Endothelial cell of umbilical vein (primary cell): ENCODE results near the gene VPS11. TPM values are rescaled to one million over a fixed set of nuclear protein-coding genes. Genes with fewer than 3 reads are reported as not detected.

ENCODE experiments used
- BruUV-seq: library from RNA; stranded (reverse); fragments of 400-500 nt; replicated peaks from 2 replicates; lab custom pipeline; 2021; lab: Mats Ljungman, UMichigan
- CTCF ChIA-PET: fragments of 300-600, 350-600 bp; sonication (Branson Sonifier 250); formaldehyde crosslinking; loops from one replicate; lab custom pipeline; 2021; ENCODE audit warnings: antibody characterized with exemption, inconsistent platforms; lab: Charles Lee
- POLR2A ChIA-PET: fragments of 300-600, 350-600 bp; sonication (Branson Sonifier 250); formaldehyde crosslinking; loops from one replicate; lab custom pipeline; 2021; ENCODE audit warnings: antibody characterized with exemption, inconsistent platforms; lab: Charles Lee
- DNase-seq: peaks from one replicate; pipeline ENCODE4 v3.0.0-alpha.2; 2011; ENCODE audit warnings: low read depth, low spot score
- FAIRE-seq: peaks from 2 replicates; lab custom pipeline; 2011; peaks lifted over from hg19 to GRCh38; lab: Jason Lieb, UNC
- H2AFZ ChIP-seq: 2 replicates; pipeline ENCODE4 v1.6.0; 2012; ENCODE audit warnings: low read depth, low read length, control low read depth, inconsistent platforms
- H3K27ac ChIP-seq: 2 replicates; pipeline ENCODE4 v1.5.1; 2011; ENCODE audit warnings: low read depth, mild to moderate bottlenecking, control low read depth, low read length, moderate library complexity; ENCODE audit not compliant: insufficient read depth
- H3K27me3 ChIP-seq, 2 experiments: 2 replicates each; pipeline versions ENCODE4 v1.6.0 to v1.6.1; 2011; ENCODE audit warnings: low read length in 2 of 2, mixed read lengths in 1 of 2; ENCODE audit not compliant: control insufficient read depth in 2 of 2, insufficient read depth in 2 of 2
- H3K36me3 ChIP-seq, 2 experiments: 2 replicates in 1 of 2; 3 replicates in 1 of 2; pipeline ENCODE4 v1.5.1; 2011; ENCODE audit warnings: low read length in 2 of 2, mild to moderate bottlenecking in 1 of 2, moderate library complexity in 1 of 2; ENCODE audit not compliant: control insufficient read depth in 2 of 2, insufficient read depth in 2 of 2; ENCODE audit errors: extremely low read depth in 1 of 2
- H3K4me1 ChIP-seq: 3 replicates; pipeline ENCODE4 v1.5.1; 2011; ENCODE audit warnings: mild to moderate bottlenecking, low read length; ENCODE audit not compliant: control insufficient read depth, insufficient read depth; ENCODE audit errors: extremely low read depth
- H3K4me2 ChIP-seq: 2 replicates; pipeline ENCODE4 v1.6.1; 2011; ENCODE audit warnings: low read length, control low read depth, mixed read lengths; ENCODE audit not compliant: insufficient read depth
- H3K4me3 ChIP-seq, 3 experiments: fragments of 200-600 bp in 1 of 3; sonication (generic), shearing (Covaris generic) in 1 of 3; replicated peaks in 1 of 3; 2 replicates each; pipeline ENCODE4 v1.5.1; 2011 to 2016; ENCODE audit warnings: control low read depth in 3 of 3, low read length in 3 of 3, mild to moderate bottlenecking in 2 of 3, inconsistent platforms in 1 of 3, low read depth in 1 of 3, moderate library complexity in 1 of 3; ENCODE audit not compliant: insufficient read depth in 1 of 3
- H3K79me2 ChIP-seq: 2 replicates; pipeline ENCODE4 v1.6.0; 2012; ENCODE audit warnings: low read length, inconsistent platforms; ENCODE audit not compliant: control insufficient read depth, insufficient read depth
- H3K9ac ChIP-seq: replicated peaks from 2 replicates; pipeline ENCODE3; 2011; ENCODE audit warnings: low read length, control low read depth; ENCODE audit not compliant: insufficient read depth; ENCODE audit errors: extremely low read depth
- H3K9me1 ChIP-seq: replicated peaks from 3 replicates; pipeline ENCODE4 v1.6.0; 2011; ENCODE audit warnings: mild to moderate bottlenecking, low read length; ENCODE audit not compliant: control insufficient read depth, insufficient read depth; ENCODE audit errors: extremely low read depth
- H3K9me3 ChIP-seq: replicated peaks from 2 replicates; pipeline ENCODE4 v1.5.1; 2012; ENCODE audit warnings: low read length, inconsistent platforms; ENCODE audit not compliant: control insufficient read depth, insufficient read depth
- H4K20me1 ChIP-seq: replicated peaks from 2 replicates; pipeline ENCODE3; 2011; ENCODE audit warnings: mild to moderate bottlenecking, low read length; ENCODE audit not compliant: control insufficient read depth, insufficient read depth; ENCODE audit errors: extremely low read depth
- EZH2 ChIP-seq: IDR thresholded peaks from 2 replicates; pipeline ENCODE4 v1.6.1; 2012; ENCODE audit warnings: borderline replicate concordance, low read depth, mild to moderate bottlenecking, moderate library complexity, low read length, inconsistent platforms; ENCODE audit not compliant: severe bottlenecking
- FOS ChIP-seq: IDR thresholded peaks from 2 replicates; pipeline ENCODE4 v1.6.1; 2011; ENCODE audit warnings: mild to moderate bottlenecking, low read length, moderate library complexity, borderline replicate concordance; ENCODE audit not compliant: insufficient read depth
- GATA2 ChIP-seq: IDR thresholded peaks from 2 replicates; pipeline ENCODE4 v1.7.0; 2011; ENCODE audit warnings: low read depth, mild to moderate bottlenecking, moderate library complexity, mixed read lengths, low read length; ENCODE audit not compliant: insufficient read length, insufficient read depth
- JUN ChIP-seq: IDR thresholded peaks from 2 replicates; pipeline ENCODE4 v1.6.1; 2011; ENCODE audit warnings: borderline replicate concordance, low read depth; ENCODE audit not compliant: insufficient read length, insufficient read depth
- MYC ChIP-seq: IDR thresholded peaks from one replicate; pipeline ENCODE4 v1.6.1; 2011; ENCODE audit warnings: mild to moderate bottlenecking, low read depth, low read length
- POLR2A ChIP-seq: IDR thresholded peaks from 2 replicates; pipeline ENCODE4 v1.6.1; 2012; ENCODE audit warnings: low read depth, mild to moderate bottlenecking, control low read depth, low read length
- POLR2AphosphoS5 ChIP-seq: IDR thresholded peaks from 2 replicates; pipeline ENCODE4 v1.6.1; 2012; ENCODE audit warnings: low read depth, mild to moderate bottlenecking, control low read depth, low read length, moderate library complexity; ENCODE audit not compliant: insufficient read depth
- dilution Hi-C: fragments of 300-500 bp; cut with MboI; formaldehyde crosslinking; loops from one replicate; pipeline ENCODE4 v1.15.0; 2019; ENCODE audit warnings: low sequenced_read_pairs; ENCODE audit not compliant: extremely low pct_ligation_motif_present
- intact Hi-C: fragments of 100-400 bp; cut with micrococcal nuclease; formaldehyde crosslinking; loops from one replicate; pipeline ENCODE4 v1.10.0; 2022
- polyA plus RNA-seq, 4 experiments: library from polyadenylated mRNA; depleted of rRNA in 3 of 4; stranded (reverse) in 3 of 4; unstranded in 1 of 4; fragments of >200 nt; gene quantifications; 2 replicates each; pipeline versions ENCODE4 v1.2.1 to v1.2.3, GENCODE V29; 2011 to 2012; ENCODE audit warnings: missing spikeins in 1 of 4
- total RNA-seq: library from RNA; stranded (reverse); gene quantifications from 2 replicates; pipeline ENCODE4 v1.2.3, GENCODE V29; 2021
- TF ChIP-seq, protein P1 (sequence below): IDR thresholded peaks from 2 replicates; pipeline ENCODE4 v1.6.1; 2011; ENCODE audit not compliant: insufficient read depth, insufficient read length
- TF ChIP-seq, protein P2 (sequence below), 2 donors: IDR thresholded peaks; 1 replicate in 1 of 2; 2 replicates in 1 of 2; pipeline ENCODE4 v1.5.1; 2011; ENCODE audit warnings: low read length in 2 of 2, mild to moderate bottlenecking in 2 of 2, moderate library complexity in 2 of 2, control low read depth in 1 of 2, inconsistent platforms in 1 of 2, low read depth in 1 of 2; ENCODE audit not compliant: insufficient read depth in 1 of 2; ENCODE audit errors: extremely low read depth in 1 of 2

Gene VPS11
- total and polyA plus RNA-seq, 2 donors (not counting 3 experiments of a cell fraction or from before 2014, with no cell fraction given) = 26.4 to 31.0 TPM

DNA sequence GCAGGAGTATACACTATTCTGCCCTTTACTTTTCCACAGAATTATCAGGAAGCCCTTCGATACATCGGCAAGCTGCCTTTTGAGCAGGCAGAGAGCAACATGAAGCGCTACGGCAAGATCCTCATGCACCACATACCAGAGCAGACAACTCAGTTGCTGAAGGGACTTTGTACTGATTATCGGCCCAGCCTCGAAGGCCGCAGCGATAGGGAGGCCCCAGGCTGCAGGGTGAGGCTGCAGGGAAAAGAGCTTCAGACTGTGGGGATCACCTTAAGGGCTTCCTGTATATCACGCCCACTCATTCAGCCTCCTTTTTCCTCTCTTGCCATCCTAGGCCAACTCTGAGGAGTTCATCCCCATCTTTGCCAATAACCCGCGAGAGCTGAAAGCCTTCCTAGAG is 10.2 kb downstream of the VPS11 start:
- no peak overlapping the region for H3K9ac ChIP-seq
- no peak for DNase-seq

More for the DNA sequence above, 10.2 kb downstream of the VPS11 start:
- CTCF ChIA-PET = interaction anchor here (1.8 kb wide), 1 partner anchor 10 kb away, joined by 6 read pairs; the partner anchor contains the start of gene VPS11
- Histone ChIP-seq H3K4me2 (no peak overlapping the region), H3K27me3 (no peaks in the 10 kb centered on the region), H3K9me3 (no peaks in the 10 kb centered on the region), H3K79me2 (no peaks in the 10 kb centered on the region), H4K20me1 (no peaks in the 10 kb centered on the region), H3K36me3 (peaks cover 20 to 52% of the 10 kb centered on the region in 2 experiments), H2AFZ (no peak overlapping the region), H3K27ac (no peak overlapping the region), H3K4me3 (no peak overlapping the region), H3K9me1 (no peaks in the 10 kb centered on the region), H3K4me1 (no peaks in the 10 kb centered on the region)
- no peak for TF ChIP-seq MYC
- TF ChIP-seq, protein P1, sequence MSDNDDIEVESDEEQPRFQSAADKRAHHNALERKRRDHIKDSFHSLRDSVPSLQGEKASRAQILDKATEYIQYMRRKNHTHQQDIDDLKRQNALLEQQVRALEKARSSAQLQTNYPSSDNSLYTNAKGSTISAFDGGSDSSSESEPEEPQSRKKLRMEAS = no peak
- TF ChIP-seq, protein P2, sequence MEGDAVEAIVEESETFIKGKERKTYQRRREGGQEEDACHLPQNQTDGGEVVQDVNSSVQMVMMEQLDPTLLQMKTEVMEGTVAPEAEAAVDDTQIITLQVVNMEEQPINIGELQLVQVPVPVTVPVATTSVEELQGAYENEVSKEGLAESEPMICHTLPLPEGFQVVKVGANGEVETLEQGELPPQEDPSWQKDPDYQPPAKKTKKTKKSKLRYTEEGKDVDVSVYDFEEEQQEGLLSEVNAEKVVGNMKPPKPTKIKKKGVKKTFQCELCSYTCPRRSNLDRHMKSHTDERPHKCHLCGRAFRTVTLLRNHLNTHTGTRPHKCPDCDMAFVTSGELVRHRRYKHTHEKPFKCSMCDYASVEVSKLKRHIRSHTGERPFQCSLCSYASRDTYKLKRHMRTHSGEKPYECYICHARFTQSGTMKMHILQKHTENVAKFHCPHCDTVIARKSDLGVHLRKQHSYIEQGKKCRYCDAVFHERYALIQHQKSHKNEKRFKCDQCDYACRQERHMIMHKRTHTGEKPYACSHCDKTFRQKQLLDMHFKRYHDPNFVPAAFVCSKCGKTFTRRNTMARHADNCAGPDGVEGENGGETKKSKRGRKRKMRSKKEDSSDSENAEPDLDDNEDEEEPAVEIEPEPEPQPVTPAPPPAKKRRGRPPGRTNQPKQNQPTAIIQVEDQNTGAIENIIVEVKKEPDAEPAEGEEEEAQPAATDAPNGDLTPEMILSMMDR (IDR thresholded peaks at IDR 0.05; ENCODE audit: extremely low read depth in 1 of 2, insufficient read depth in 1 of 2, low read depth in 1 of 2, low read length in 2 of 2) = no peak
- no peak for TF ChIP-seq POLR2AphosphoS5
- no peak for TF ChIP-seq FOS
- TF ChIP-seq EZH2 = no peak
- no peak for TF ChIP-seq GATA2
- TF ChIP-seq POLR2A = no peak
- no peak for TF ChIP-seq JUN
- dilution Hi-C loops = no loop called here
- intact Hi-C loops = no loop called here
- BruUV-seq = no TSS peak
- FAIRE-seq = no peak
- POLR2A ChIA-PET = no interaction called here
